ENCODE data around the gene ADRB1.

DNA sequence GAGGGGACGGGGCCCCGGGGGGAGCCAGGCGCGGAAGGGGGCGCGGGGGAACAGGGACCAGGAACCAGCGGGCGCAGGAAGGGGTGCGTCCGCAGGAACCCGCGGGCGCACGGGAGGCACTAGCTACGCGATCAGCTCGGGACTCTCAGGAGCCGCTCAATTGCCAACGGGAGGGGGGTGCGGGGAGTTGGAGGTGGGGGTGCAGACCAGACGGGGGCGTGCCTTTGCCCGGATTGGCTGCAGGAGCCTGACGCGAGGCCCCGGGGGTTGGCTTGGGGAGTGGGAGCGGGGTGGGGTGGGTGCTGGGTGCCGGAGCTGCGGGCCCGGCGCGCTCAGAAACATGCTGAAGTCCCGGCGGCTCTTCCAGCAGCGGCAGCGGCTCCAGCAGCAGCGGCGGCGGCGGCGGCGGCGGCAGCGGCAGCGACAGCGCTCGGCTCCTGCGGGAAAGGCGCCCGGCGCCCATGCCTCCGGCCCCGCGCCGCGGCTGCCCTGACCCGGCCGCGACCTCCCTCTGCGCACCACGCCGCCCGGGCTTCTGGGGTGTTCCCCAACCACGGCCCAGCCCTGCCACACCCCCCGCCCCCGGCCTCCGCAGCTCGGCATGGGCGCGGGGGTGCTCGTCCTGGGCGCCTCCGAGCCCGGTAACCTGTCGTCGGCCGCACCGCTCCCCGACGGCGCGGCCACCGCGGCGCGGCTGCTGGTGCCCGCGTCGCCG lies at the start of gene ADRB1:
- TF ChIP-seq, protein P1, sequence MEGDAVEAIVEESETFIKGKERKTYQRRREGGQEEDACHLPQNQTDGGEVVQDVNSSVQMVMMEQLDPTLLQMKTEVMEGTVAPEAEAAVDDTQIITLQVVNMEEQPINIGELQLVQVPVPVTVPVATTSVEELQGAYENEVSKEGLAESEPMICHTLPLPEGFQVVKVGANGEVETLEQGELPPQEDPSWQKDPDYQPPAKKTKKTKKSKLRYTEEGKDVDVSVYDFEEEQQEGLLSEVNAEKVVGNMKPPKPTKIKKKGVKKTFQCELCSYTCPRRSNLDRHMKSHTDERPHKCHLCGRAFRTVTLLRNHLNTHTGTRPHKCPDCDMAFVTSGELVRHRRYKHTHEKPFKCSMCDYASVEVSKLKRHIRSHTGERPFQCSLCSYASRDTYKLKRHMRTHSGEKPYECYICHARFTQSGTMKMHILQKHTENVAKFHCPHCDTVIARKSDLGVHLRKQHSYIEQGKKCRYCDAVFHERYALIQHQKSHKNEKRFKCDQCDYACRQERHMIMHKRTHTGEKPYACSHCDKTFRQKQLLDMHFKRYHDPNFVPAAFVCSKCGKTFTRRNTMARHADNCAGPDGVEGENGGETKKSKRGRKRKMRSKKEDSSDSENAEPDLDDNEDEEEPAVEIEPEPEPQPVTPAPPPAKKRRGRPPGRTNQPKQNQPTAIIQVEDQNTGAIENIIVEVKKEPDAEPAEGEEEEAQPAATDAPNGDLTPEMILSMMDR (conservative IDR thresholded peaks at IDR 0.05; ENCODE audit: low read depth, low read length): no peak
- no peak for TF ChIP-seq EZH2 (IDR thresholded peaks at IDR 0.05; ENCODE audit: borderline replicate concordance, low read depth, low read length, poor library complexity, severe bottlenecking)

Data from A673 (cell line).